Measurements from ENCODE around the gene GRM2. TPM values are rescaled to one million over a fixed set of nuclear protein-coding genes. Genes with fewer than 3 reads are reported as not detected.

Gene GRM2
- total RNA-seq, 1 experiment from 2014 or later: 0.07 TPM

GRCh38 chr3:51718547-51719409 is 11.9 kb downstream of the GRM2 start:
- Histone ChIP-seq H3K9me3 (ENCODE audit: low read length) (no peaks in the 10 kb centered on the region), H3K4me1 (ENCODE audit: insufficient read depth, low read length) (no peaks in the 10 kb centered on the region), H3K9ac (ENCODE audit: low read length) (no peak overlapping the region), H3K36me3 (ENCODE audit: low read depth, low read length) (no peaks in the 10 kb centered on the region; the same call in 1 of the 2 replicates), H3K79me2 (ENCODE audit: low read length) (no peaks in the 10 kb centered on the region), H3K27ac (ENCODE audit: low read length) (no peak overlapping the region), H3K4me2 (ENCODE audit: low read length) (no peak overlapping the region), H3K27me3 (ENCODE audit: low read length) (no peaks in the 10 kb centered on the region), H3K4me3 (ENCODE audit: low read length) (no peak overlapping the region), H2AFZ (ENCODE audit: low read length) (no peak overlapping the region), H4K20me1 (ENCODE audit: low read length) (no peaks in the 10 kb centered on the region), H3F3A (ENCODE audit: low read length, unreplicated experiment) (no peaks in the 10 kb centered on the region), H3K9me2 (replicated peaks; ENCODE audit: low read length) (no peaks in the 10 kb centered on the region)
- intact Hi-C loops (cut with micrococcal nuclease): loop anchor here (1.0 kb wide), 1 partner anchor 82 kb away; no protein-coding TSS in a partner anchor
- peak; percentile 80 for DNase-seq
- no TSS peak for BruUV-seq (replicated peaks)
- ATAC-seq: peak; percentile 81
- POLR2A ChIA-PET (ENCODE audit: unreplicated experiment): no interaction called here
- no peak for TF ChIP-seq EZH2 (IDR thresholded peaks at IDR 0.05; ENCODE audit: low read length, unreplicated experiment)
- peak; percentile 96 for TF ChIP-seq CTCF (conservative IDR thresholded peaks at IDR 0.05; ENCODE audit: low read depth, low read length)
- no peak for TF ChIP-seq EZH2phosphoT487 (IDR thresholded peaks at IDR 0.05; ENCODE audit: borderline replicate concordance, low read length)
- CTCF ChIA-PET: interaction anchor here (0.5 to 1.3 kb wide), 4 partner anchors 69 to 219 kb away, joined by 3 to 14 read pairs (median 6); partner anchors contain the start of gene DCAF1

- H3K27me3 ChIP-seq (ENCODE audit: low read length): no peaks in the 10 kb centered on the region
- H3K9ac ChIP-seq (ENCODE audit: low read length): no peak overlapping the region
- intact Hi-C loops (cut with micrococcal nuclease): loop anchor here (1.0 kb wide), 1 partner anchor 81 kb away; no protein-coding TSS in a partner anchor
- ChIA-PET POLR2A (ENCODE audit: unreplicated experiment) (no interaction called here), CTCF (interaction anchor here (0.5 to 1.3 kb wide), 5 partner anchors 30 to 219 kb away, joined by 3 to 14 read pairs (median 7); partner anchors contain the start of gene DCAF1)
- H4K20me1 ChIP-seq (ENCODE audit: low read length): no peaks in the 10 kb centered on the region
- H3K4me3 ChIP-seq (ENCODE audit: low read length): no peak overlapping the region
- no peaks in the 10 kb centered on the region for H3F3A ChIP-seq (ENCODE audit: low read length, unreplicated experiment)
- H3K4me1 ChIP-seq (ENCODE audit: insufficient read depth, low read length): no peaks in the 10 kb centered on the region
- TF ChIP-seq EZH2phosphoT487 (IDR thresholded peaks at IDR 0.05; ENCODE audit: borderline replicate concordance, low read length): no peak
- peak; percentile 41; the same call in 1 of the 2 replicates for TF ChIP-seq CTCF (conservative IDR thresholded peaks at IDR 0.05; ENCODE audit: low read depth, low read length)
- no peak for TF ChIP-seq EZH2 (IDR thresholded peaks at IDR 0.05; ENCODE audit: low read length, unreplicated experiment)
- H3K36me3 ChIP-seq (ENCODE audit: low read depth, low read length): no peaks in the 10 kb centered on the region; the same call in 1 of the 2 replicates
- H3K79me2 ChIP-seq (ENCODE audit: low read length): no peaks in the 10 kb centered on the region
- H3K9me3 ChIP-seq (ENCODE audit: low read length): no peaks in the 10 kb centered on the region
- no peak overlapping the region for H2AFZ ChIP-seq (ENCODE audit: low read length)
- ATAC-seq (no peak), DNase-seq (no peak)
- BruUV-seq (replicated peaks): no TSS peak
- H3K9me2 ChIP-seq (replicated peaks; ENCODE audit: low read length): no peaks in the 10 kb centered on the region
- H3K27ac ChIP-seq (ENCODE audit: low read length): no peak overlapping the region
- no peak overlapping the region for H3K4me2 ChIP-seq (ENCODE audit: low read length)
Measured at GRCh38 chr3:51719410-51720025, 12.7 kb downstream of the GRM2 start.

Measured in PC-3 (cell line).